Measurements from ENCODE around the gene CLIP4. TPM values are rescaled to one million over a fixed set of nuclear protein-coding genes. Genes with fewer than 3 reads are reported as not detected.

Gene CLIP4
- total and polyA plus RNA-seq, 2 of the 13 experiments (the other 11 are each of a cell fraction or from before 2014, with no cell fraction given): 0.46 to 0.49 TPM

- intact Hi-C loops (cut with micrococcal nuclease; ENCODE audit: unreplicated experiment): no loop called here
Measured at GRCh38 chr2:29124504-29124903, 9.3 kb downstream of the CLIP4 start.

GRCh38 chr2:29129586-29130281 lies 14.5 kb downstream of the CLIP4 start:
- Histone ChIP-seq H3K27ac (ENCODE audit: extremely low read length, insufficient read depth, low read length) (peak overlapping the region; percentile 15), H3K36me3 (replicated peaks in 1 of 2; ENCODE audit: control insufficient read depth in 1 of 2, insufficient read depth in 2 of 2, low read length in 2 of 2) (no peaks in the 10 kb centered on the region), H4K20me1 (ENCODE audit: insufficient read depth, low read length) (no peaks in the 10 kb centered on the region), H3K9me3 (ENCODE audit: low read length) (0 out of 2 replicates have a peak, but pooled peaks cover 4% of the 10 kb centered on the region), H3K9ac (ENCODE audit: insufficient read depth, low read depth, low read length) (no peak overlapping the region), H2AFZ (ENCODE audit: low read length) (no peak overlapping the region), H3K4me2 (ENCODE audit: low read depth, low read length) (no peak overlapping the region), H3K79me2 (ENCODE audit: insufficient read depth, low read length) (no peaks in the 10 kb centered on the region), H3K4me1 (ENCODE audit: insufficient read depth, low read length) (peaks cover 15% of the 10 kb centered on the region), H3K4me3 (replicated peaks in 1 of 3; ENCODE audit: insufficient read depth in 1 of 3, low read depth in 2 of 3, low read length in 3 of 3) (no peak overlapping the region), H3K27me3 (ENCODE audit: control insufficient read depth in 1 of 2, insufficient read depth in 2 of 2, low read length in 2 of 2) (no peaks in the 10 kb centered on the region)
- FAIRE-seq (no peak), ATAC-seq (no peak), DNase-seq (ENCODE audit: low spot score) (no peak)
- intact Hi-C loops (cut with micrococcal nuclease; ENCODE audit: unreplicated experiment) (loop anchor here (2.0 kb wide), 1 partner anchor 21 kb away; no protein-coding TSS in a partner anchor), in situ Hi-C loops (cut with HindIII; ENCODE audit: extremely low pct_ligation_motif_present, low pct_unique_long_range_greater_than_20kb) (no loop called here)
- ChIA-PET CTCF (ENCODE audit: low intra/inter-chr PET ratio, low total read pairs) (no interaction called here), POLR2A (interaction anchor here (1.1 to 1.5 kb wide), 2 partner anchors 9 to 235 kb away, joined by 3 read pairs; partner anchors contain the start of gene WDR43)
- BruUV-seq (replicated peaks): TSS peak; percentile 46
- WGBS (ENCODE audit: low lambda C conversion rate): 70% methylated on average over 2 of the region's 2 CpGs
- TF ChIP-seq THYN1 (CRISPR knock-in tag; IDR thresholded peaks at IDR 0.05; ENCODE audit: borderline replicate concordance, low read depth): no peak

More at GRCh38 chr2:29124504-29124903, 9.3 kb downstream of the CLIP4 start:
- H3K9me3 ChIP-seq (ENCODE audit: low read length): peaks cover 10% of the 10 kb centered on the region; the same call in 1 of the 2 replicates
- FAIRE-seq (no peak), ATAC-seq (no peak), DNase-seq (ENCODE audit: low spot score) (no peak)
- ChIA-PET CTCF (ENCODE audit: low intra/inter-chr PET ratio, low total read pairs) (no interaction called here), POLR2A (no interaction called here)
- in situ Hi-C loops (cut with HindIII; ENCODE audit: extremely low pct_ligation_motif_present, low pct_unique_long_range_greater_than_20kb): no loop called here
- no peaks in the 10 kb centered on the region for H3K36me3 ChIP-seq (replicated peaks in 1 of 2; ENCODE audit: control insufficient read depth in 1 of 2, insufficient read depth in 2 of 2, low read length in 2 of 2)
- H3K4me1 ChIP-seq (ENCODE audit: insufficient read depth, low read length): peaks cover 8% of the 10 kb centered on the region
- H2AFZ ChIP-seq (ENCODE audit: low read length): no peak overlapping the region
- BruUV-seq (replicated peaks): no TSS peak
- TF ChIP-seq CBX2 (IDR thresholded peaks at IDR 0.05; ENCODE audit: low read depth, low read length): no peak
- no peak for TF ChIP-seq CBX2 (CRISPR knock-in tag; IDR thresholded peaks at IDR 0.05; ENCODE audit: low read depth)
- no peak for TF ChIP-seq ZNF83 (CRISPR knock-in tag; IDR thresholded peaks at IDR 0.05; ENCODE audit: borderline replicate concordance)
- no peak for TF ChIP-seq EEA1 (CRISPR knock-in tag; IDR thresholded peaks at IDR 0.05; ENCODE audit: borderline replicate concordance)
- TF ChIP-seq MAFK (conservative IDR thresholded peaks at IDR 0.05 in 1 of 2, IDR thresholded peaks at IDR 0.05 in 1 of 2; ENCODE audit: low read length in 2 of 2): no peak
- TF ChIP-seq ZNF747 (CRISPR knock-in tag; IDR thresholded peaks at IDR 0.05; ENCODE audit: borderline replicate concordance): no peak
- no peak for TF ChIP-seq MED1 (CRISPR knock-in tag; IDR thresholded peaks at IDR 0.05)
- no peaks in the 10 kb centered on the region for H3K27me3 ChIP-seq (ENCODE audit: control insufficient read depth in 1 of 2, insufficient read depth in 2 of 2, low read length in 2 of 2)
- no peak overlapping the region for H3K4me3 ChIP-seq (replicated peaks in 1 of 3; ENCODE audit: insufficient read depth in 1 of 3, low read depth in 2 of 3, low read length in 3 of 3)
- no peak overlapping the region for H3K27ac ChIP-seq (ENCODE audit: extremely low read length, insufficient read depth, low read length)
- no peak overlapping the region for H3K9ac ChIP-seq (ENCODE audit: insufficient read depth, low read depth, low read length)
- WGBS (ENCODE audit: low lambda C conversion rate): 12% methylated on average over 1 of the region's 1 CpG
- no peaks in the 10 kb centered on the region for H3K79me2 ChIP-seq (ENCODE audit: insufficient read depth, low read length)
- H4K20me1 ChIP-seq (ENCODE audit: insufficient read depth, low read length): no peaks in the 10 kb centered on the region
- H3K4me2 ChIP-seq (ENCODE audit: low read depth, low read length): no peak overlapping the region
